ENCODE data around the gene SMCO2. TPM values are rescaled to one million over a fixed set of nuclear protein-coding genes. Genes with fewer than 3 reads are reported as not detected.

Gene SMCO2
- total and polyA plus RNA-seq, 5 experiments from 2014 or later: not detected

DNA sequence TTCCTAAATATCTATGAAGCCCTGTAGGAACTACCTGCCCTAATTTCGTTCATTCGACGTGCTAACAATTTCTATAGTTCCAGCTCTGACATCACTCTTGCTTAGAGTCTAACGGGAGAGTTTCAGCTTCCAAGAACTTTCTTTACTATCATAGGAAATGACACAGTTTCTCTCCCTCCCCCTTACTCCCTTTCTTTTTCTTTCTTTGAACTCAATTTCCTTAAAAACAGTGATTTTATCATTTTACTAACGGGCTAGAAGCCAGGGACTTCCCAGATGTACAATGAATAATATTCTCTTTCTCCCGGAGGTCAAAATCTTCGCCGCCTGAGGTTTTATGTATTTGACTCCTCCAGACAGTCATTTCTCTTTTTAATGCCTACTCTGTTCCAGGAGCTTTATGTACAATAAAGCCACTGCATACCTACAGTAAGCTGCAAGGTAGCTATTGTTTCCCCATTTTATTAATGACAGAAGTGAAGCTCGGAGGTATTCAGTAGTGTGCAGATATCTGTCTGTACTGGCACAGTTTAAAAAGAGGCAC lies 15.7 kb downstream of the SMCO2 start:
- peaks cover 0 to 2% (median 0%) of the 10 kb centered on the region in 9 donors for H3K9me3 Mint-ChIP-seq
- H3K27me3 Mint-ChIP-seq: peaks cover 3 to 8% (median 4%) of the 10 kb centered on the region in 5 donors
- POLR2A ChIA-PET: no interaction called here
- ATAC-seq (no peak), DNase-seq (no peak)
- no peak overlapping the region for H3K4me3 Mint-ChIP-seq
- no peak overlapping the region for H3K27ac Mint-ChIP-seq
- H3K4me1 Mint-ChIP-seq: peaks cover 0 to 13% (median 7%) of the 10 kb centered on the region in 4 donors
- no peaks in the 10 kb centered on the region for H3K36me3 Mint-ChIP-seq

GRCh38 chr12:27462851-27463250 lies 16.3 kb downstream of the SMCO2 start:
- DNase-seq: no peak
- Mint-ChIP-seq H3K9me3 (peaks cover 0 to 2% (median 0%) of the 10 kb centered on the region in 9 donors), H3K4me1 (peaks cover 0 to 19% (median 7%) of the 10 kb centered on the region in 4 donors), H3K4me3 (no peak overlapping the region), H3K27ac (no peak overlapping the region), H3K27me3 (peaks cover 3 to 8% (median 4%) of the 10 kb centered on the region in 5 donors), H3K36me3 (no peaks in the 10 kb centered on the region)
- no peak for ATAC-seq
- POLR2A ChIA-PET: no interaction called here

DNA sequence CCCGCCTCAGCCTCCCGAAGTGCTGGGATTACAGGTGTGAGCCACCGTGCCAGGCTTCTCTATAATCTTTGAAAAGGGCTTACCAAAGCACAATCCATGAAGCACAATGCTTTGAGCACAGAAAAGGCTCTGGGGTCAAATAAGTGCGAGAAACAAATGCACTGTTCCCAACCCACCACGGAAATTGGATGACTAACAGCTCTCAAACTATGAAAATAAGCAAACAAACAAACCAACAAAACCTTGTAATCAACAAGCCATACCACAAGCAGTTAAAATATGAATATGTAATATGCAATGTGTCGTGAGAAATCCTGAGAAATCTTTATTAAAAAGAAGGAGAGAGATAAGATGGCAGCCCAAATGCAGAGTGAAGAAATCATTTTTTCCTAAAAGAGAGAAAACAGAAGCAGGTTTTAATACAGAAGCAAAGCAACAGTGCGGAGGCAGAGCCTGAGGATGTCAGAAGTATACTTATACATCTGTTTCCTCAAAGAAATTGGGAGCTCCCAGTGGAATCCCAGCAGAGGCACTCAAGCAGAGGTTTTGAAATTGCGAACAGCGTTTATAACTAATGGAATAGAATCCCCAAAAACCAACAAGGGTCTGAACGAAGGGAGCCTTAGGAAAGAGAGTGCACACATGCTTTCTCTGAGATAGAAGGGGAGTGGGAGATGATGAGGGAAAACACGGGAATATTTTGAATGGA lies 17.1 kb downstream of the SMCO2 start:
- Mint-ChIP-seq H3K4me3 (no peak overlapping the region), H3K27me3 (peaks cover 3 to 8% (median 4%) of the 10 kb centered on the region in 5 donors), H3K27ac (peak overlapping the region in 1 of 10 donors; percentile 78), H3K4me1 (peaks cover 0 to 21% (median 8%) of the 10 kb centered on the region in 4 donors), H3K9me3 (peaks cover 0 to 2% (median 0%) of the 10 kb centered on the region in 9 donors), H3K36me3 (no peaks in the 10 kb centered on the region)
- POLR2A ChIA-PET: no interaction called here
- DNase-seq (no peak), ATAC-seq (no peak)

- Mint-ChIP-seq H3K4me3 (no peak overlapping the region), H3K4me1 (peaks cover 0 to 21% (median 9%) of the 10 kb centered on the region in 4 donors), H3K9me3 (peaks cover 0 to 2% (median 0%) of the 10 kb centered on the region in 9 donors), H3K27me3 (peaks cover 1 to 8% (median 3%) of the 10 kb centered on the region in 5 donors), H3K36me3 (no peaks in the 10 kb centered on the region), H3K27ac (no peak overlapping the region)
- DNase-seq (no peak), ATAC-seq (no peak)
- POLR2A ChIA-PET: no interaction called here
Observed at GRCh38 chr12:27464220-27464554, 17.7 kb downstream of the SMCO2 start.

GRCh38 chr12:27467641-27468040 lies 21.1 kb downstream of the SMCO2 start:
- peaks cover 0 to 3% (median 0%) of the 10 kb centered on the region in 5 donors for H3K27me3 Mint-ChIP-seq
- ATAC-seq: no peak
- peaks cover 8 to 17% (median 12%) of the 10 kb centered on the region in 4 donors for H3K4me1 Mint-ChIP-seq
- H3K9me3 Mint-ChIP-seq: peaks cover 0 to 2% (median 0%) of the 10 kb centered on the region in 9 donors
- POLR2A ChIA-PET: no interaction called here
- no peaks in the 10 kb centered on the region for H3K36me3 Mint-ChIP-seq
- H3K27ac Mint-ChIP-seq: no peak overlapping the region
- no peak for DNase-seq
- no peak overlapping the region for H3K4me3 Mint-ChIP-seq

DNA sequence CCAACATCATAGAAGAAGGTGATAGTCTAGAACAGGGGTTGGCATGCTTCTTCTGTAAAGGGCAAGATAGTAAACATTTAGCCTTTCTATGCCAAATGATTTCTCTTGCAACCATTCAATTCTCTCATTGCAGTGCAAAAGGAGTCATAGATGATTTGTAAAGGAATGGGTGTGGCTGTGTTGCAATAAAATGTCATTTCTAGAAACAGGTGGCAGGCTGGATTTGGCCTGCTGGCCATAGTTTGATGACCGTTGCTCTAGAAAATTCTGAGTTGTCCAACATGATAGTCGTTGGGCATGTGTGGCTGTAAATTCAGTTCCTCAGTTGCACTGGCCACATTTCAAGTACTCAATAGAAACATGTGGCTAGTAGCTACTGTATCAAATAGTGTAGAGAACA lies 21.7 kb downstream of the SMCO2 start:
- no peaks in the 10 kb centered on the region for H3K36me3 Mint-ChIP-seq
- DNase-seq: no peak
- POLR2A ChIA-PET: no interaction called here
- H3K9me3 Mint-ChIP-seq: peaks cover 0 to 2% (median 0%) of the 10 kb centered on the region in 9 donors
- H3K27me3 Mint-ChIP-seq: peaks cover 0 to 3% (median 0%) of the 10 kb centered on the region in 5 donors
- peaks cover 12 to 23% (median 18%) of the 10 kb centered on the region in 4 donors for H3K4me1 Mint-ChIP-seq
- H3K4me3 Mint-ChIP-seq: no peak overlapping the region
- no peak for ATAC-seq
- H3K27ac Mint-ChIP-seq: no peak overlapping the region

DNA sequence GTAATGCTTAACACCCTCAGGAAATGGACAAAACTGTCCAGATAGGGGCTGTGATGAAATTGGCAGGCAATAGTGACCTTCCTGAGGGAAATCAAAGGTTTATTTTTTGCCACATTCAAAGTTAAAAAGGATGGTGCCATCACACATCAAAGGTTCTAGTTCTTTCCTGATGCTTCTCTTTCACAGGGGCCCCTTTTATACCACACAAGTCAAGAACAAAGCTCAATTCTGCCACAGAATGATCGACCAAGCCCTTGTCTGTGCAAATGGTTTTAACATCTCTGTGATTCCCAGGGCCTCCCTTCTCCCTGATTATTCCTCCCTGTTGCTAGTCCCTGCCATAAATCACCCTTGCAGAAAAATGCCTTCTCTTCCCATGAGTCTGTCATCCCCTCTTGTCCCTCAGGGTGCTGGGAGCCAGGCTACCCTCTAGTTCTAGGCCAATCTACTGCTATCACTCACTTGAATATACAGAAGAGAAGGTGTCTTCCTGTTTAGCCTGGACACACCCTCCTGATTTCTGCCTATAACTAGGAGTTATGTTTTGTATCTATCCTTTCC lies 22.7 kb downstream of the SMCO2 start:
- ATAC-seq (no peak), DNase-seq (no peak)
- POLR2A ChIA-PET: no interaction called here
- no peak overlapping the region for H3K4me3 Mint-ChIP-seq
- peak overlapping the region in 2 of 10 donors; percentile 2 to 8 for H3K27ac Mint-ChIP-seq
- H3K9me3 Mint-ChIP-seq: peaks cover 0 to 2% (median 0%) of the 10 kb centered on the region in 9 donors
- peaks cover 0 to 3% (median 0%) of the 10 kb centered on the region in 5 donors for H3K27me3 Mint-ChIP-seq
- no peaks in the 10 kb centered on the region for H3K36me3 Mint-ChIP-seq
- H3K4me1 Mint-ChIP-seq: peaks cover 13 to 28% (median 24%) of the 10 kb centered on the region in 4 donors

GRCh38 chr12:27472604-27473003 lies 26.1 kb downstream of the SMCO2 start:
- Mint-ChIP-seq H3K27me3 (no peaks in the 10 kb centered on the region), H3K4me3 (peak overlapping the region in 3 of 10 donors; percentile 13 to 35 (median 18)), H3K27ac (peak overlapping the region in 1 of 10 donors; percentile 56), H3K36me3 (peaks cover 0 to 27% (median 18%) of the 10 kb centered on the region in 3 donors), H3K4me1 (peaks cover 13 to 25% (median 23%) of the 10 kb centered on the region in 4 donors), H3K9me3 (peaks cover 8 to 28% (median 19%) of the 10 kb centered on the region in 9 donors)
- peak in 2 of 10 donors; percentile 15 to 20 for DNase-seq
- POLR2A ChIA-PET: no interaction called here
- peak in 1 of 2 donors; percentile 60 for ATAC-seq

DNA sequence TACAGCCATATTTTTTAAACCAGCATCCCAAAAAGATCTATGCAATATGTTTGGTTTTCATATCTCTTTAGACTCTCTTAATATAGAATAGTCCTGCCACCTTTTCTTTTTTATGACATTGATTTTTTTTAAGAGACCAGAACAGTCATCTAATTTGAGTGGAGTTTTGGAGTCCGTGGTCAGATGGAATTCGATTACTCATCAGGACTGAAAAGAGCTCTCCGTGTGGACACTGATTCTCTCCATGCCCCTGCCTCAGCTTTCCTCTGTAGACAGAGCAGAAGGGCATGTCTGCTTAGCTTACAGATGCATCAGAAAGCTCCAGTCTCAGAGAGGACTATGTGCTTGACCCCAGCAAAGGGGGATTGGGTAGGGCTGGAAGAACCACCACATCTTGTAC lies 27.8 kb downstream of the SMCO2 start:
- Mint-ChIP-seq H3K27me3 (no peaks in the 10 kb centered on the region), H3K4me1 (peaks cover 12 to 22% (median 18%) of the 10 kb centered on the region in 4 donors)
- no peak for ATAC-seq

DNA sequence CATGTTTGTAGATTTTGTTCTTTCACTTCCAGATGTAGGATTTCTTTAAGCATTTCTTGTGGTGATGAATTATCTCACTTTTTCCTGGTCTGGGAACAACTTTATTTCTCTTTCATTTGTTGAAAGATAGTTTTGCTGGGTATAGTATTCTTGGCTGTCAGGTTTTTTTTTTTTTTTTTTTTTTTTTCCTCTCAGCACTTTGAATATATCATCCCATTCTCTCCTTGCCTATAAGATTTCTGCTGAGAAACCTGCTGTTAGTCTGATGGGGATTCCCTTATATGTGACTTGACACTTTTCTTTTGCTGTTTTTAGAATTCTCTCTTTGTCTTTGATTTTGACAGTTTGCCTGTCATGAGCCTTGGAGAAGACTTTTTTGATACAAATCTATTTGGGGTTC lies 30.5 kb downstream of the SMCO2 start:
- DNase-seq (no peak), ATAC-seq (no peak)
- peaks cover 8 to 17% (median 14%) of the 10 kb centered on the region in 4 donors for H3K4me1 Mint-ChIP-seq
- H3K27ac Mint-ChIP-seq: no peak overlapping the region
- H3K27me3 Mint-ChIP-seq: no peaks in the 10 kb centered on the region
- POLR2A ChIA-PET: no interaction called here
- H3K4me3 Mint-ChIP-seq: no peak overlapping the region
- peaks cover 13 to 45% (median 30%) of the 10 kb centered on the region in 9 donors for H3K9me3 Mint-ChIP-seq
- peaks cover 0 to 33% (median 20%) of the 10 kb centered on the region in 3 donors for H3K36me3 Mint-ChIP-seq

More for the DNA sequence above, 27.8 kb downstream of the SMCO2 start:
- no peak overlapping the region for H3K4me3 Mint-ChIP-seq
- H3K27ac Mint-ChIP-seq: no peak overlapping the region
- H3K9me3 Mint-ChIP-seq: peaks cover 10 to 36% (median 29%) of the 10 kb centered on the region in 9 donors
- POLR2A ChIA-PET: no interaction called here
- no peak for DNase-seq
- peaks cover 0 to 33% (median 20%) of the 10 kb centered on the region in 3 donors for H3K36me3 Mint-ChIP-seq

GRCh38 chr12:27478949-27479348 lies 32.4 kb downstream of the SMCO2 start:
- DNase-seq (no peak), ATAC-seq (no peak)
- POLR2A ChIA-PET: no interaction called here
- Mint-ChIP-seq H3K4me3 (no peak overlapping the region), H3K27ac (no peak overlapping the region), H3K9me3 (peaks cover 13 to 45% (median 30%) of the 10 kb centered on the region in 9 donors), H3K36me3 (peaks cover 0 to 33% (median 20%) of the 10 kb centered on the region in 3 donors), H3K27me3 (no peaks in the 10 kb centered on the region), H3K4me1 (no peaks in the 10 kb centered on the region)

DNA sequence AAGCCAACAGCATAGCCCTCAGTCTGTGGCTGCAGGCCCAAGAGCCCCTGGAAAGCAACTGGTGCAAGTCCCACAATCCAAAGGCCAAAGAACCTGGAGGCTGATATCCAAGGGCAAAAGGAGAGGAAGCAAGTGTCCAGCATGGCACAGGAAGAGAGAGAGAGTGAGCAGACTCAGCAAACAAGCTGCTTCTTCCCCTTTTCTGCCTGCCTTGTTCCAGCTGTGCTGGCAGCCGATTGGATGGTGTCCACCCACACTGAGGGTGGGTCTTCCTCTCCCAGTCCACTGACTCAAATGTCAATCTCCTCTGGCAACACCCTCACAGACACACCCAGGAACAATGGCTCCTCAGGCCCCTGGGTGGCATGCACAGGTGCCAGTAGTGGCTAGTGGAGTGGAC lies 33.5 kb downstream of the SMCO2 start:
- Mint-ChIP-seq H3K4me3 (no peak overlapping the region), H3K27me3 (no peaks in the 10 kb centered on the region), H3K4me1 (no peaks in the 10 kb centered on the region), H3K36me3 (peaks cover 0 to 30% (median 20%) of the 10 kb centered on the region in 3 donors), H3K27ac (no peak overlapping the region), H3K9me3 (peaks cover 13 to 44% (median 30%) of the 10 kb centered on the region in 9 donors)
- DNase-seq (no peak), ATAC-seq (no peak)
- POLR2A ChIA-PET: no interaction called here

GRCh38 chr12:27486961-27487360 lies 40.4 kb downstream of the SMCO2 start:
- no peaks in the 10 kb centered on the region for H3K4me1 Mint-ChIP-seq
- H3K9me3 Mint-ChIP-seq: peaks cover 0 to 9% (median 2%) of the 10 kb centered on the region in 9 donors
- H3K4me3 Mint-ChIP-seq: no peak overlapping the region
- H3K27me3 Mint-ChIP-seq: peaks cover 0 to 8% (median 7%) of the 10 kb centered on the region in 5 donors
- DNase-seq (no peak), ATAC-seq (no peak)
- no peak overlapping the region for H3K27ac Mint-ChIP-seq
- H3K36me3 Mint-ChIP-seq: peaks cover 0 to 6% (median 2%) of the 10 kb centered on the region in 3 donors
- POLR2A ChIA-PET: no interaction called here
